Breast epithelium (tissue), 4 donors: ENCODE measurements around the gene RAB22A. TPM values are rescaled to one million over a fixed set of nuclear protein-coding genes. Genes with fewer than 3 reads are reported as not detected.

Experiments
- DNase-seq, 2 donors: peaks; one replicate each; pipeline ENCODE4 v3.0.0-alpha.2; 2019; ENCODE audit warnings: low spot score in 2 of 2
- H3K27ac ChIP-seq, 2 donors: fragments of 200-600 bp; sonication (generic) in 1 of 2; one replicate each; pipeline ENCODE4 v1.5.1; 2016 to 2019; ENCODE audit warnings: mild to moderate bottlenecking in 1 of 2
- H3K27me3 ChIP-seq, 2 donors: fragments of 200-600 bp; sonication (generic) in 1 of 2; one replicate each; pipeline versions ENCODE4 v1.5.1 to v1.6.0; 2017 to 2019; ENCODE audit warnings: control low read depth in 1 of 2, mild to moderate bottlenecking in 1 of 2
- H3K36me3 ChIP-seq: fragments of 200-600 bp; one replicate; pipeline ENCODE4 v1.5.1; 2019
- H3K4me1 ChIP-seq, 2 donors: fragments of 200-600 bp; sonication (generic); one replicate each; pipeline ENCODE4 v1.5.1; 2016 to 2019; ENCODE audit warnings: control low read depth in 1 of 2
- H3K4me3 ChIP-seq, 3 donors: fragments of 200-600 bp; sonication (generic); 1 replicate in 2 of 3; 2 replicates in 1 of 3; pipeline ENCODE4 v1.5.1; 2016 to 2019; ENCODE audit warnings: mild to moderate bottlenecking in 3 of 3, moderate library complexity in 2 of 3
- H3K9me3 ChIP-seq, 2 donors: fragments of 200-600 bp; sonication (generic) in 1 of 2; one replicate each; pipeline ENCODE4 v1.5.1; 2016 to 2019; ENCODE audit warnings: control low read depth in 1 of 2
- CTCF ChIP-seq, 3 donors: fragments of 450-650 bp; IDR thresholded peaks; one replicate each; pipeline ENCODE4 v1.5.1; 2016 to 2017; ENCODE audit warnings: antibody characterized with exemption in 3 of 3, mild to moderate bottlenecking in 3 of 3, moderate library complexity in 3 of 3
- POLR2A ChIP-seq: fragments of 450-650 bp; IDR thresholded peaks from one replicate; pipeline ENCODE4 v1.6.1; 2016; ENCODE audit warnings: antibody characterized with exemption, mild to moderate bottlenecking, moderate library complexity
- POLR2AphosphoS5 ChIP-seq, 3 donors: sonication (generic); formaldehyde crosslinking; IDR thresholded peaks; one replicate each; pipeline ENCODE4 v1.6.1; 2017; ENCODE audit warnings: antibody characterized with exemption in 3 of 3
- intact Hi-C: fragments of 100-400 bp; cut with DNase I; formaldehyde crosslinking; loops from one replicate; pipeline ENCODE4 v1.15.1; 2023; ENCODE audit warnings: low total_unique reads
- total RNA-seq, 3 donors: library from RNA; depleted of rRNA; stranded (reverse); fragments of >200 nt; gene quantifications; one replicate each; pipeline ENCODE4 v1.1.0, GENCODE V29; 2016

RAB22A gene
- total RNA-seq, 3 donors from 2014 or later = 17.7 to 22.4 (median 22.2) TPM

DNA sequence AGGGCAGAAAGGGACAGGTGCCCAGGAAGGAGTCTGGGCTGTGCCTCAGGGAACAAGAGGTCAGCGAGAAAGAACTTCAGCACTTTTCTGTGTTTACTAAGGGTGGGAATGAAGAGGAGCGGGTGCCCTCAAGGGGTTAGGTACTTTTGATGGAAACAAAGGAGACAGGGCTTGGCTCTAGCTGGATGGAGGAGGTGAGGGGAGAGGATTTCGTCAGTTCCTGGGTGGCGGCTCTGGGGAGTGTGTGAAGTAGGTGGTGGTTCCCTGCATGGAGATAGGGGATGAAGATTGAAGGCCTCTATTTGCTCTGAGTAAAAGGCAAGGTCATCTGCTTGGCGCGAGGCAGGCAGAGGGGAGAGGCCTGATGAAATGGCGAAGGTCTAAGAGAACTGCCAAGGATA, 41.1 kb upstream of the RAB22A start:
- Histone ChIP-seq H3K9me3 (no peaks in the 10 kb centered on the region), H3K27me3 (no peaks in the 10 kb centered on the region), H3K4me3 (no peak overlapping the region), H3K4me1 (no peaks in the 10 kb centered on the region), H3K27ac (no peak overlapping the region), H3K36me3 (no peaks in the 10 kb centered on the region)
- DNase-seq = no peak
- TF ChIP-seq POLR2A (no peak), POLR2AphosphoS5 (IDR thresholded peaks at IDR 0.05) (no peak), CTCF (IDR thresholded peaks at IDR 0.05) (no peak)
- intact Hi-C loops = loop anchor here (10.0 kb wide), 1 partner anchor 1226 kb away; no protein-coding TSS in a partner anchor

DNA sequence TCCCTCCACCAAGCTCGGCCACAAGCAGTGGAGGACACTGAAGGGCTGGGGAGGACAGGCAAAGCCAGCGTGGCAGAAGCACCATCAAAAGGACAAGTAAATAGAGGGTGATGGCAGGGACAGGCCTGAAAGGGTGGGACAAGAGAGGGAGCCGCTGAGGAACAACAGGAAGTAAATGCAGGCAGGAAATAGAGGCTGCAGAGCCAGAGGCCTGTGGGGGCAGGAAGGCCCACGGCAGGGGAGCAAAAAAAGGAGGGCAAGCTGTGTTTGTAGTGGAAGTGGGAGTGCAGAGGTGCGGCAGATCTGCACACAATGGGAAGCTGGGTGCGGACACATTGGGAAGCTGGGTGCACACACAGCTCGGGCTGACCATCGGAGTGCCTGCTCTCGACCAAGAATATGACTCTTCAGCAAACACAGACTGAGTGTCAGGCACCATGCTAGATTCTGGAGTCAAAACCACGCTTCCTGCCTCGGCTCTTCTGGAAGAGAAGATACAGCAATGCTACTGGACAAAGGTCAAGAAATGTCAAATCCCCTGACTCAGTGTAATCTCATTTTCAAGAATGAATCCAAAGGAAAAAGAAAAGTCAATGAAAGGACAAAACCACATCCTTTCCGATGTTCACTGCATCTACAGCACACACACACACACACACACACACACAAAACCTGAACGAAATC, 40.4 kb upstream of the RAB22A start:
- Histone ChIP-seq H3K4me3 (no peak overlapping the region), H3K27ac (no peak overlapping the region), H3K4me1 (no peaks in the 10 kb centered on the region), H3K27me3 (no peaks in the 10 kb centered on the region), H3K9me3 (no peaks in the 10 kb centered on the region), H3K36me3 (no peaks in the 10 kb centered on the region)
- no peak for DNase-seq
- intact Hi-C loops = loop anchor here (10.0 kb wide), 1 partner anchor 1226 kb away; no protein-coding TSS in a partner anchor
- no peak for TF ChIP-seq CTCF (IDR thresholded peaks at IDR 0.05)
- no peak for TF ChIP-seq POLR2A
- no peak for TF ChIP-seq POLR2AphosphoS5 (IDR thresholded peaks at IDR 0.05)

- Histone ChIP-seq H3K9me3 (no peaks in the 10 kb centered on the region), H3K36me3 (no peaks in the 10 kb centered on the region), H3K27ac (no peak overlapping the region), H3K4me1 (no peaks in the 10 kb centered on the region), H3K27me3 (no peaks in the 10 kb centered on the region), H3K4me3 (no peak overlapping the region)
- TF ChIP-seq CTCF (IDR thresholded peaks at IDR 0.05) (no peak), POLR2A (no peak), POLR2AphosphoS5 (IDR thresholded peaks at IDR 0.05) (no peak)
- intact Hi-C loops = no loop called here
- no peak for DNase-seq
These were observed 37.7 kb upstream of the RAB22A start for GRCh38 chr20:58271606-58272351.

GRCh38 chr20:58274384-58274783, 35.1 kb upstream of the RAB22A start:
- no peak overlapping the region for H3K4me3 ChIP-seq
- no peaks in the 10 kb centered on the region for H3K4me1 ChIP-seq
- TF ChIP-seq POLR2A (no peak), CTCF (IDR thresholded peaks at IDR 0.05) (no peak), POLR2AphosphoS5 (IDR thresholded peaks at IDR 0.05) (no peak)
- no peak overlapping the region for H3K27ac ChIP-seq
- H3K36me3 ChIP-seq = no peaks in the 10 kb centered on the region
- H3K9me3 ChIP-seq = no peaks in the 10 kb centered on the region
- intact Hi-C loops = no loop called here
- DNase-seq = no peak
- no peaks in the 10 kb centered on the region for H3K27me3 ChIP-seq

DNA sequence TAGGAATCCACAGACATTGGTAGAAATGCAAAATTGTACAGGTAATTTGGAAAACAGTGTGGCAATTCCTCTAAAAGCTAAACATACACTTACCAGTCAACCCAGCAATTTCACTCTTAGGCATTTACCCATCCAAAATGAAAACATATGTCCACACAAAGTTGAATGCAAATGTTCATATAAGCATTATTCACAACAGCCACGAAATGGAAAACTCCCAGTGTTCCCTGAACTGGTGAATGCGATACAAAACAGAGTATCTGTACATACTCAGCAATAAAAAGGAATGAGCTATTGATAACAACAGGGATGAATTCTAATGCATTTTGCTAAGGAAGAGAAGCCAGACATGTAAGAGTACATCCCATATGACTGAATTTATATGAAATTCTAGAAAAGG, 32.4 kb upstream of the RAB22A start:
- Histone ChIP-seq H3K36me3 (no peaks in the 10 kb centered on the region), H3K27me3 (no peaks in the 10 kb centered on the region), H3K4me1 (no peaks in the 10 kb centered on the region), H3K9me3 (no peaks in the 10 kb centered on the region), H3K27ac (no peak overlapping the region), H3K4me3 (no peak overlapping the region)
- TF ChIP-seq CTCF (IDR thresholded peaks at IDR 0.05) = no peak
- no peak for TF ChIP-seq POLR2AphosphoS5 (IDR thresholded peaks at IDR 0.05)
- TF ChIP-seq POLR2A = no peak
- DNase-seq = no peak
- intact Hi-C loops = no loop called here
